WERI-Rb-1 (cell line): ENCODE measurements around the gene KLHL29.

Experiments used
- DNase-seq: peaks from one replicate; pipeline ENCODE4 v3.0.0-alpha.2; 2020
- H3K27ac ChIP-seq: fragments of 250-450 bp; sonication (Bioruptor Pico); 2 replicates; pipeline ENCODE4 v1.5.1; 2020; ENCODE audit warnings: mild to moderate bottlenecking, moderate library complexity
- H3K27me3 ChIP-seq: fragments of 250-450 bp; sonication (Bioruptor Pico); 2 replicates; pipeline ENCODE4 v1.5.1; 2021; ENCODE audit warnings: mild to moderate bottlenecking, low read depth, moderate library complexity; ENCODE audit not compliant: insufficient read depth, severe bottlenecking
- H3K36me3 ChIP-seq: fragments of 250-450 bp; sonication (Bioruptor Pico); 2 replicates; pipeline ENCODE4 v1.5.1; 2020; ENCODE audit warnings: mild to moderate bottlenecking, moderate library complexity
- H3K4me3 ChIP-seq: 2 replicates; pipeline ENCODE4 v1.5.1; 2011; ENCODE audit warnings: low read depth, mild to moderate bottlenecking, control low read depth, low read length
- H3K9me3 ChIP-seq: fragments of 250-450 bp; sonication (Bioruptor Pico); 2 replicates; pipeline ENCODE4 v1.5.1; 2021; ENCODE audit warnings: mild to moderate bottlenecking, moderate library complexity; ENCODE audit not compliant: severe bottlenecking
- TF ChIP-seq, protein P1 (sequence below): IDR thresholded peaks from 2 replicates; pipeline ENCODE4 v1.5.1; 2011; ENCODE audit warnings: low read depth, mild to moderate bottlenecking, control low read depth, inconsistent platforms, low read length

Gene KLHL29

GRCh38 chr2:23445450-23445868 lies 60.5 kb downstream of the KLHL29 start:
- H3K27ac ChIP-seq = no peak overlapping the region
- TF ChIP-seq, protein P1, sequence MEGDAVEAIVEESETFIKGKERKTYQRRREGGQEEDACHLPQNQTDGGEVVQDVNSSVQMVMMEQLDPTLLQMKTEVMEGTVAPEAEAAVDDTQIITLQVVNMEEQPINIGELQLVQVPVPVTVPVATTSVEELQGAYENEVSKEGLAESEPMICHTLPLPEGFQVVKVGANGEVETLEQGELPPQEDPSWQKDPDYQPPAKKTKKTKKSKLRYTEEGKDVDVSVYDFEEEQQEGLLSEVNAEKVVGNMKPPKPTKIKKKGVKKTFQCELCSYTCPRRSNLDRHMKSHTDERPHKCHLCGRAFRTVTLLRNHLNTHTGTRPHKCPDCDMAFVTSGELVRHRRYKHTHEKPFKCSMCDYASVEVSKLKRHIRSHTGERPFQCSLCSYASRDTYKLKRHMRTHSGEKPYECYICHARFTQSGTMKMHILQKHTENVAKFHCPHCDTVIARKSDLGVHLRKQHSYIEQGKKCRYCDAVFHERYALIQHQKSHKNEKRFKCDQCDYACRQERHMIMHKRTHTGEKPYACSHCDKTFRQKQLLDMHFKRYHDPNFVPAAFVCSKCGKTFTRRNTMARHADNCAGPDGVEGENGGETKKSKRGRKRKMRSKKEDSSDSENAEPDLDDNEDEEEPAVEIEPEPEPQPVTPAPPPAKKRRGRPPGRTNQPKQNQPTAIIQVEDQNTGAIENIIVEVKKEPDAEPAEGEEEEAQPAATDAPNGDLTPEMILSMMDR = no peak
- no peaks in the 10 kb centered on the region; the same call in 1 of the 2 replicates for H3K36me3 ChIP-seq
- H3K27me3 ChIP-seq = no peaks in the 10 kb centered on the region
- no peak overlapping the region for H3K4me3 ChIP-seq
- peak; percentile 2 for DNase-seq
- H3K9me3 ChIP-seq = peaks cover 7% of the 10 kb centered on the region

GRCh38 chr2:23446916-23447315 lies 61.9 kb downstream of the KLHL29 start:
- H3K9me3 ChIP-seq = no peaks in the 10 kb centered on the region
- no peak overlapping the region for H3K4me3 ChIP-seq
- H3K36me3 ChIP-seq = no peaks in the 10 kb centered on the region; the same call in 1 of the 2 replicates
- no peak overlapping the region for H3K27ac ChIP-seq
- no peak for DNase-seq
- TF ChIP-seq, protein P1 = no peak
- no peaks in the 10 kb centered on the region for H3K27me3 ChIP-seq

DNA sequence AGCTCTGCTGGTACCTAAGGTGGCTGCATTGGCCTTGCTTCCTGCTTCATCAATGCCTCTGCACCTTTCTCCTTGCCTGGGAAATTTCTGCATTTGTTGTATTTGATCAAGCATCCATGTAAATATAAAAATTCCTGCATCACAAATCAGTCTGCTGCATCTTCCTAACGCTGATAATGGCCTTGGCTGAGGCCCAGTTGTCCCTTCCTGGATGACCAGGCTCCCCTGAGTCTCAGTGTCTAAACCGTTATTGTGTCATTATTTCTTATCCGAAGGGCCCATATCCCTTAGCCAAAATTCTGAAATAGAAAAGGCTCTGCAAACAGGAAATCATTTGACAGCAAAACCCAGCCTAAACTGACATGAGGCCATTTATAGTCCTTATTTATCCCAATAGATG lies 62.4 kb downstream of the KLHL29 start:
- DNase-seq = no peak

DNA sequence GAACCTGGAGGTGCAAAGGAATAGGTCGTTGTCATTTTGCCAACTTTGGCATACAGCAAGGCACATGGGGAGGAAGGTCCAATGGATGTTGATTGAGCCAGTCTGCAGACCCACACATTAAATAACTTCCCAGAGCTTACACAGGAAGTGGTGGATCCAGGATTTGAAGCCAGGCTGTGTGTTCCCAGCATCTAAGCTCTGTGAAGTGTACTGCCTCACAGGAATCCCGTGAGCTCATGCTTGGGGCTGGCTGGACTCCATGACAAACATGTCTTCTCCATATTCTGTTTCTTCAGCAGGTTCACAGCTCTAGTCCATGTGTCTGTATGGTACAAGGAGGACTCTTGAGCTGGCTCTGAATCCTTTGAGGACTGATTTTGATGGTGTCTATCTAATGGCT lies 63.9 kb downstream of the KLHL29 start:
- TF ChIP-seq, protein P1 = no peak
- no peak for DNase-seq
- Histone ChIP-seq H3K4me3 (no peak overlapping the region), H3K27ac (no peak overlapping the region), H3K9me3 (no peaks in the 10 kb centered on the region), H3K36me3 (peaks cover 3% of the 10 kb centered on the region; the same call in 1 of the 2 replicates), H3K27me3 (no peaks in the 10 kb centered on the region)

More for the DNA sequence above, 62.4 kb downstream of the KLHL29 start:
- Histone ChIP-seq H3K4me3 (no peak overlapping the region), H3K9me3 (no peaks in the 10 kb centered on the region), H3K27me3 (no peaks in the 10 kb centered on the region), H3K36me3 (peaks cover 2% of the 10 kb centered on the region; the same call in 1 of the 2 replicates), H3K27ac (no peak overlapping the region)
- TF ChIP-seq, protein P1 = no peak

GRCh38 chr2:23449413-23449812 lies 64.4 kb downstream of the KLHL29 start:
- Histone ChIP-seq H3K27ac (no peak overlapping the region), H3K9me3 (no peaks in the 10 kb centered on the region), H3K4me3 (no peak overlapping the region), H3K27me3 (no peaks in the 10 kb centered on the region), H3K36me3 (peaks cover 3% of the 10 kb centered on the region; the same call in 1 of the 2 replicates)
- DNase-seq = no peak
- TF ChIP-seq, protein P1 = no peak

- no peaks in the 10 kb centered on the region for H3K9me3 ChIP-seq
- H3K4me3 ChIP-seq = no peak overlapping the region
- DNase-seq = no peak
- peaks cover 3% of the 10 kb centered on the region; the same call in 1 of the 2 replicates for H3K36me3 ChIP-seq
- no peak overlapping the region for H3K27ac ChIP-seq
- H3K27me3 ChIP-seq = no peaks in the 10 kb centered on the region
- TF ChIP-seq, protein P1 = no peak
Measured at GRCh38 chr2:23449831-23450331, 64.9 kb downstream of the KLHL29 start.
